Gastroesophageal sphincter (tissue), 3 donors: Measurements from ENCODE around the gene PGM2.

ENCODE experiments used
- CTCF ChIP-seq, 4 experiments: fragments of 200-600 bp in 2 of 4; fragments of 450-650 bp in 2 of 4; sonication (generic) in 1 of 4; IDR thresholded peaks; one replicate each; pipeline ENCODE4 v1.5.1; 2017 to 2019; ENCODE audit warnings: antibody characterized with exemption in 4 of 4, mild to moderate bottlenecking in 2 of 4, moderate library complexity in 2 of 4
- POLR2AphosphoS5 ChIP-seq: sonication (generic); formaldehyde crosslinking; IDR thresholded peaks from one replicate; pipeline ENCODE4 v1.6.1; 2017; ENCODE audit warnings: antibody characterized with exemption

DNA sequence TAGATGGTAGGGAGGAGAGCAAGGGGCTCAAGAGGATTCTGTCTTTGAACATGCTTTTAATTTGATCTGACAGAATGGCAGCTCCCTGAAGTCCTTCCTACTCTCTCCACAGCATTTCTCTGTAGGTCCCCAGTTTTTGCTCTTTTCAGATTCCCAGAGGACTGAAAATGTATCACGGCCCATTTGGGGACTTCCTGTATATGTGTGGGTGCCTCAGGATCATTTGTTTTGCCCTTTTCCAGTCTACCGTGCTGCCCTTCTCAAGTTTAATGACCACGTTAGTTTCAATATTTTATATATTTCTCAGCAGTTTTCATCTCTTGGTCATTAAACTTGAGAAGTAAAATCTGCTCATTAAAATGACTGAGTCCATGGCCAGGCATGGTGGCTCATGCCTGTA lies 66.7 kb downstream of the PGM2 start:
- no peak for TF ChIP-seq CTCF (IDR thresholded peaks at IDR 0.05)
- no peak for TF ChIP-seq POLR2AphosphoS5
